HCT116 (cell line): ENCODE measurements around the gene RPGRIP1. TPM values are rescaled to one million over a fixed set of nuclear protein-coding genes. Genes with fewer than 3 reads are reported as not detected.

Experiments
- ATAC-seq: fragments of 200-7000 bp; cut with Tn5 transposase; 2 replicates; pipeline ENCODE4 v1.9.1; 2020; ENCODE audit warnings: mild to moderate bottlenecking, moderate library complexity
- BruUV-seq: library from RNA; stranded (reverse); fragments of 400-500 nt; replicated peaks from 2 replicates; lab custom pipeline; 2021; lab: Mats Ljungman, UMichigan
- CTCF ChIA-PET: fragments of 300-600 bp; sonication (Branson Sonifier 250); formaldehyde crosslinking; loops from one replicate; lab custom pipeline; 2021; ENCODE audit warnings: antibody characterized with exemption; lab: Charles Lee
- POLR2A ChIA-PET: fragments of 300-600, 350-600 bp; sonication (Branson Sonifier 250); formaldehyde crosslinking; loops from one replicate; lab custom pipeline; 2021; ENCODE audit warnings: antibody characterized with exemption; lab: Charles Lee
- RAD21 ChIA-PET, 2 experiments: fragments of 300-600 bp; sonication (Branson Sonifier 250); formaldehyde crosslinking; loops; one replicate each; lab custom pipeline; 2023; ENCODE audit warnings: low total read pairs in 2 of 2; ENCODE audit not compliant: uncharacterized antibody in 2 of 2, unreplicated experiment in 2 of 2, low non-redundant PET in 1 of 2; lab: Charles Lee
- DNase-seq: peaks from one replicate; pipeline ENCODE4 v3.0.0-alpha.2; 2010; ENCODE audit warnings: low read depth, low spot score
- H2AFZ ChIP-seq: fragments of 200-600 bp; shearing (Covaris generic), sonication (generic); 2 replicates; pipeline ENCODE4 v1.6.1; 2017; ENCODE audit warnings: low read depth, mixed run types, mixed read lengths, antibody characterized with exemption, low read length; ENCODE audit not compliant: poor library complexity, severe bottlenecking
- H3K27ac ChIP-seq: 2 replicates; pipeline ENCODE4 v1.5.1; 2012; ENCODE audit warnings: low read depth, low read length
- H3K27me3 ChIP-seq: fragments of 200-600 bp; sonication (generic); 2 replicates; pipeline ENCODE4 v1.6.1; 2016; ENCODE audit warnings: mixed run types, low read length, mixed read lengths; ENCODE audit not compliant: insufficient read depth
- H3K36me3 ChIP-seq, 2 experiments: fragments of 200-500 bp in 1 of 2; fragments of 200-600 bp in 1 of 2; sonication (Bioruptor generic) in 1 of 2; sonication (generic) in 1 of 2; 2 replicates each; pipeline versions ENCODE4 v1.5.1 to v1.6.1; 2014 to 2016; ENCODE audit warnings: low read length in 2 of 2, inconsistent platforms in 1 of 2, mixed read lengths in 1 of 2, mixed run types in 1 of 2; ENCODE audit not compliant: insufficient read depth in 2 of 2, control insufficient read depth in 1 of 2
- H3K4me1 ChIP-seq, 2 experiments: fragments of 200-600 bp in 1 of 2; sonication (generic) in 1 of 2; 2 replicates each; pipeline versions ENCODE4 v1.5.1 to v1.6.1; 2012 to 2017; ENCODE audit warnings: low read length in 2 of 2, inconsistent platforms in 1 of 2, mild to moderate bottlenecking in 1 of 2, mixed read lengths in 1 of 2, mixed run types in 1 of 2, moderate library complexity in 1 of 2; ENCODE audit not compliant: insufficient read depth in 2 of 2, control insufficient read depth in 1 of 2
- H3K4me2 ChIP-seq: fragments of 200-600 bp; sonication (generic); 2 replicates; pipeline ENCODE4 v1.6.1; 2017; ENCODE audit warnings: mixed run types, low read length, mixed read lengths
- H3K4me3 ChIP-seq, 2 experiments: fragments of 200-600 bp in 1 of 2; sonication (generic) in 1 of 2; replicated peaks in 1 of 2; 2 replicates each; pipeline ENCODE4 v1.5.1; 2011 to 2016; ENCODE audit warnings: low read length in 2 of 2, control low read depth in 1 of 2, low read depth in 1 of 2, mild to moderate bottlenecking in 1 of 2, mixed read lengths in 1 of 2, mixed run types in 1 of 2
- H3K79me2 ChIP-seq: fragments of 200-600 bp; sonication (generic); 2 replicates; pipeline ENCODE4 v1.6.1; 2017; ENCODE audit warnings: mild to moderate bottlenecking, mixed run types, low read length, moderate library complexity, mixed read lengths; ENCODE audit not compliant: insufficient read depth
- H3K9ac ChIP-seq: fragments of 200-600 bp; sonication (generic); 2 replicates; pipeline ENCODE4 v1.6.1; 2016; ENCODE audit warnings: low read length, mixed read lengths
- H3K9me2 ChIP-seq: fragments of 200-600 bp; sonication (generic), shearing (Covaris generic); 2 replicates; pipeline ENCODE4 v1.6.1; 2017; ENCODE audit warnings: mixed run types, mild to moderate bottlenecking, moderate library complexity; ENCODE audit not compliant: insufficient read depth
- H3K9me3 ChIP-seq, 2 experiments: fragments of 200-500 bp in 1 of 2; fragments of 200-600 bp in 1 of 2; sonication (Bioruptor generic) in 1 of 2; sonication (generic) in 1 of 2; 2 replicates each; pipeline ENCODE4 v1.6.1; 2014 to 2017; ENCODE audit warnings: low read length in 2 of 2, mixed read lengths in 2 of 2, inconsistent platforms in 1 of 2, low read depth in 1 of 2, mild to moderate bottlenecking in 1 of 2, mixed run types in 1 of 2, moderate library complexity in 1 of 2; ENCODE audit not compliant: control insufficient read depth in 1 of 2, insufficient read depth in 1 of 2
- H4K20me1 ChIP-seq: fragments of 200-600 bp; sonication (generic), shearing (Covaris generic); 2 replicates; pipeline ENCODE4 v1.6.1; 2017; ENCODE audit warnings: mixed run types, mild to moderate bottlenecking, moderate library complexity; ENCODE audit not compliant: insufficient read depth
- CBX3 ChIP-seq: IDR thresholded peaks from 2 replicates; pipeline ENCODE4 v1.6.1; 2012; ENCODE audit warnings: low read depth
- CEBPB ChIP-seq: IDR thresholded peaks from 2 replicates; pipeline ENCODE4 v1.6.1; 2012; ENCODE audit warnings: low read depth
- ELF1 ChIP-seq: IDR thresholded peaks from 2 replicates; pipeline ENCODE4 v1.6.1; 2012; ENCODE audit warnings: low read depth, borderline replicate concordance
- EZH2 ChIP-seq: fragments of 200-600 bp; sonication (generic); IDR thresholded peaks from 2 replicates; pipeline ENCODE4 v1.6.1; 2017; ENCODE audit warnings: antibody characterized with exemption, mixed run types
- FOSL1 ChIP-seq: IDR thresholded peaks from 2 replicates; pipeline ENCODE4 v1.6.1; 2012; ENCODE audit warnings: low read depth
- POLR2A ChIP-seq: IDR thresholded peaks from 2 replicates; pipeline ENCODE4 v1.7.0; 2011; ENCODE audit warnings: borderline replicate concordance; ENCODE audit not compliant: insufficient read depth, insufficient read length; ENCODE audit errors: extremely low read depth
- POLR2AphosphoS5 ChIP-seq: IDR thresholded peaks from 2 replicates; pipeline ENCODE4 v1.6.1; 2011; ENCODE audit warnings: mild to moderate bottlenecking, low read depth, low read length, moderate library complexity
- RAD21 ChIP-seq: IDR thresholded peaks from 2 replicates; pipeline ENCODE4 v1.6.1; 2012; ENCODE audit warnings: low read depth, mild to moderate bottlenecking
- SIN3A ChIP-seq: IDR thresholded peaks from 2 replicates; pipeline ENCODE4 v1.6.1; 2012; ENCODE audit warnings: low read depth
- SRF ChIP-seq: IDR thresholded peaks from 2 replicates; pipeline ENCODE4 v1.6.1; 2012; ENCODE audit warnings: low read depth
- ZFX ChIP-seq: fragments of 450-650 bp; IDR thresholded peaks from 2 replicates; pipeline ENCODE4 v1.6.1; 2017
- intact Hi-C: fragments of 100-400 bp; cut with micrococcal nuclease; formaldehyde crosslinking; loops from 2 replicates; pipeline ENCODE4 v1.10.0; 2022
- total RNA-seq: library from RNA; stranded (reverse); gene quantifications from one replicate; pipeline ENCODE4 v1.2.1, GENCODE V29; 2021; ENCODE audit not compliant: unreplicated experiment
- TF ChIP-seq, protein P1 (sequence below): IDR thresholded peaks from 2 replicates; pipeline ENCODE4 v1.6.1; 2012; ENCODE audit warnings: low read depth
- TF ChIP-seq, protein P2 (sequence below), 3 experiments: fragments of 200-600 bp in 1 of 3; sonication (generic) in 1 of 3; IDR thresholded peaks in 2 of 3; conservative IDR thresholded peaks in 1 of 3; 2 replicates each; pipeline ENCODE4 v1.5.1; 2012 to 2017; ENCODE audit warnings: low read depth in 2 of 3, low read length in 2 of 3, antibody characterized with exemption in 1 of 3, borderline replicate concordance in 1 of 3, control low read depth in 1 of 3, mild to moderate bottlenecking in 1 of 3, mixed read lengths in 1 of 3, mixed run types in 1 of 3, moderate library complexity in 1 of 3; ENCODE audit not compliant: insufficient read depth in 1 of 3
- TF ChIP-seq, protein P3 (sequence below): IDR thresholded peaks from 2 replicates; pipeline ENCODE4 v1.6.1; 2011; ENCODE audit warnings: mild to moderate bottlenecking, low read length, moderate library complexity; ENCODE audit not compliant: insufficient replicate concordance; ENCODE audit errors: extremely low read depth

The RPGRIP1 gene
- total RNA-seq, 1 experiment from 2014 or later: not detected

DNA sequence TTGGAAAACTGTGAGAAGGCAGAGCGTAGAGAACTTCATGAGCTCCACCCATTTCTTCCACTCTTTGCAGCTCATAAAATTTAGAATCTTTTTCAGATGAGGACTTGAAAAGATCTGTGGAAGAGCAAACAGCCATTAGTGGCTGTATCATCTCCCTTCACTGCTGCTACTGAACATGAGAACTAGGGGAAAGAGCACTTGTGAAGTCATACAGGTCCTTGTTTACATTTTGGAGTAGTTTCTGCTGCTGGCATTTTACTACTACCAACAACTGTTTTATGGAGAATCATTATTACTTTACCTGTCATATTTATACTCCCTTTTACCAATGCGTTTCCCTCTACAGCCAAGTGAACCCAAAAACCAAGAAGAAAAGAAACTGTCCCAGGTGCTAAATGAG lies 41.0 kb downstream of the RPGRIP1 start (continued):
- TF ChIP-seq ELF1 (no peak), POLR2A (no peak), ZFX (no peak)
- TF ChIP-seq, protein P1, sequence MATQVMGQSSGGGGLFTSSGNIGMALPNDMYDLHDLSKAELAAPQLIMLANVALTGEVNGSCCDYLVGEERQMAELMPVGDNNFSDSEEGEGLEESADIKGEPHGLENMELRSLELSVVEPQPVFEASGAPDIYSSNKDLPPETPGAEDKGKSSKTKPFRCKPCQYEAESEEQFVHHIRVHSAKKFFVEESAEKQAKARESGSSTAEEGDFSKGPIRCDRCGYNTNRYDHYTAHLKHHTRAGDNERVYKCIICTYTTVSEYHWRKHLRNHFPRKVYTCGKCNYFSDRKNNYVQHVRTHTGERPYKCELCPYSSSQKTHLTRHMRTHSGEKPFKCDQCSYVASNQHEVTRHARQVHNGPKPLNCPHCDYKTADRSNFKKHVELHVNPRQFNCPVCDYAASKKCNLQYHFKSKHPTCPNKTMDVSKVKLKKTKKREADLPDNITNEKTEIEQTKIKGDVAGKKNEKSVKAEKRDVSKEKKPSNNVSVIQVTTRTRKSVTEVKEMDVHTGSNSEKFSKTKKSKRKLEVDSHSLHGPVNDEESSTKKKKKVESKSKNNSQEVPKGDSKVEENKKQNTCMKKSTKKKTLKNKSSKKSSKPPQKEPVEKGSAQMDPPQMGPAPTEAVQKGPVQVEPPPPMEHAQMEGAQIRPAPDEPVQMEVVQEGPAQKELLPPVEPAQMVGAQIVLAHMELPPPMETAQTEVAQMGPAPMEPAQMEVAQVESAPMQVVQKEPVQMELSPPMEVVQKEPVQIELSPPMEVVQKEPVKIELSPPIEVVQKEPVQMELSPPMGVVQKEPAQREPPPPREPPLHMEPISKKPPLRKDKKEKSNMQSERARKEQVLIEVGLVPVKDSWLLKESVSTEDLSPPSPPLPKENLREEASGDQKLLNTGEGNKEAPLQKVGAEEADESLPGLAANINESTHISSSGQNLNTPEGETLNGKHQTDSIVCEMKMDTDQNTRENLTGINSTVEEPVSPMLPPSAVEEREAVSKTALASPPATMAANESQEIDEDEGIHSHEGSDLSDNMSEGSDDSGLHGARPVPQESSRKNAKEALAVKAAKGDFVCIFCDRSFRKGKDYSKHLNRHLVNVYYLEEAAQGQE: no peak

DNA sequence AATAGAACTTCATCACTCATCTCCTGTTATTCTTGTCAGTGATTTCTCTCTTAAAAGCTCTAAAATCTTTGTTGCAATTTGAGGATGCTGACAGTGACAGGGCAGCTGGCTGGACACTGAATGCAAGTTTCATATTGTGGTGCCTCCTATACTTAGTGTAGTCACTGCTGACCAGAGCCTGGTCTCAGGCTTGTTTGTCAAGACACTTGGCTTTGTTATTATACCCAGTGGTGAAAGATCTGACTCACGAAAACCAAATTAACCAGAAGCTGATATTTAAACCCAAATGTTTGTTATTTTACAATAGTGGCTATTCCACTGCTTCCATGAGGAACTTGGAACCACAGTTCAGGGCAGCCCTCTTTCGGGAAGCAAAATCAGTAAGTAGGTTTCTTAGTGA lies 42.8 kb downstream of the RPGRIP1 start:
- no peaks in the 10 kb centered on the region for H3K9me3 ChIP-seq
- POLR2A ChIA-PET: no interaction called here
- no peaks in the 10 kb centered on the region for H3K4me1 ChIP-seq
- no peaks in the 10 kb centered on the region for H4K20me1 ChIP-seq
- no peaks in the 10 kb centered on the region for H3K79me2 ChIP-seq
- CTCF ChIA-PET: no interaction called here
- H2AFZ ChIP-seq: no peak overlapping the region
- no peaks in the 10 kb centered on the region for H3K9me2 ChIP-seq
- no TSS peak for BruUV-seq
- peaks cover 9% of the 10 kb centered on the region; the same call in 1 of the 2 replicates for H3K27me3 ChIP-seq
- H3K9ac ChIP-seq: no peak overlapping the region
- RAD21 ChIA-PET: no interaction called here
- no peaks in the 10 kb centered on the region for H3K36me3 ChIP-seq
- no peak for DNase-seq
- intact Hi-C loops: no loop called here
- no peak overlapping the region for H3K27ac ChIP-seq
- no peak for ATAC-seq
- no peak overlapping the region for H3K4me3 ChIP-seq
- no peak overlapping the region for H3K4me2 ChIP-seq
- TF ChIP-seq CBX3 (no peak), CEBPB (no peak), FOSL1 (no peak), SRF (no peak), POLR2AphosphoS5 (no peak), ZFX (no peak), POLR2A (no peak), SIN3A (no peak), EZH2 (no peak), RAD21 (no peak)
- TF ChIP-seq, protein P2, sequence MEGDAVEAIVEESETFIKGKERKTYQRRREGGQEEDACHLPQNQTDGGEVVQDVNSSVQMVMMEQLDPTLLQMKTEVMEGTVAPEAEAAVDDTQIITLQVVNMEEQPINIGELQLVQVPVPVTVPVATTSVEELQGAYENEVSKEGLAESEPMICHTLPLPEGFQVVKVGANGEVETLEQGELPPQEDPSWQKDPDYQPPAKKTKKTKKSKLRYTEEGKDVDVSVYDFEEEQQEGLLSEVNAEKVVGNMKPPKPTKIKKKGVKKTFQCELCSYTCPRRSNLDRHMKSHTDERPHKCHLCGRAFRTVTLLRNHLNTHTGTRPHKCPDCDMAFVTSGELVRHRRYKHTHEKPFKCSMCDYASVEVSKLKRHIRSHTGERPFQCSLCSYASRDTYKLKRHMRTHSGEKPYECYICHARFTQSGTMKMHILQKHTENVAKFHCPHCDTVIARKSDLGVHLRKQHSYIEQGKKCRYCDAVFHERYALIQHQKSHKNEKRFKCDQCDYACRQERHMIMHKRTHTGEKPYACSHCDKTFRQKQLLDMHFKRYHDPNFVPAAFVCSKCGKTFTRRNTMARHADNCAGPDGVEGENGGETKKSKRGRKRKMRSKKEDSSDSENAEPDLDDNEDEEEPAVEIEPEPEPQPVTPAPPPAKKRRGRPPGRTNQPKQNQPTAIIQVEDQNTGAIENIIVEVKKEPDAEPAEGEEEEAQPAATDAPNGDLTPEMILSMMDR (IDR thresholded peaks at IDR 0.05 in 2 of 3, conservative IDR thresholded peaks at IDR 0.05 in 1 of 3; ENCODE audit: borderline replicate concordance in 1 of 3, insufficient read depth in 1 of 3, low read depth in 2 of 3, low read length in 2 of 3): no peak
- TF ChIP-seq, protein P1: no peak
- TF ChIP-seq, protein P3, sequence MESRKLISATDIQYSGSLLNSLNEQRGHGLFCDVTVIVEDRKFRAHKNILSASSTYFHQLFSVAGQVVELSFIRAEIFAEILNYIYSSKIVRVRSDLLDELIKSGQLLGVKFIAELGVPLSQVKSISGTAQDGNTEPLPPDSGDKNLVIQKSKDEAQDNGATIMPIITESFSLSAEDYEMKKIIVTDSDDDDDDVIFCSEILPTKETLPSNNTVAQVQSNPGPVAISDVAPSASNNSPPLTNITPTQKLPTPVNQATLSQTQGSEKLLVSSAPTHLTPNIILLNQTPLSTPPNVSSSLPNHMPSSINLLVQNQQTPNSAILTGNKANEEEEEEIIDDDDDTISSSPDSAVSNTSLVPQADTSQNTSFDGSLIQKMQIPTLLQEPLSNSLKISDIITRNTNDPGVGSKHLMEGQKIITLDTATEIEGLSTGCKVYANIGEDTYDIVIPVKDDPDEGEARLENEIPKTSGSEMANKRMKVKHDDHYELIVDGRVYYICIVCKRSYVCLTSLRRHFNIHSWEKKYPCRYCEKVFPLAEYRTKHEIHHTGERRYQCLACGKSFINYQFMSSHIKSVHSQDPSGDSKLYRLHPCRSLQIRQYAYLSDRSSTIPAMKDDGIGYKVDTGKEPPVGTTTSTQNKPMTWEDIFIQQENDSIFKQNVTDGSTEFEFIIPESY: no peak
